DMS79 treated with DMSO at 0.1 percent for 48 hours (cell line): ENCODE data around the gene L1CAM.
A peak's percentile ranks its signal among the peaks of the same experiment; 100 is the strongest.

Experiments
- DNase-seq: peaks from one replicate; lab custom pipeline; 2025; lab: John Stamatoyannopoulos, UW

Gene L1CAM

DNA sequence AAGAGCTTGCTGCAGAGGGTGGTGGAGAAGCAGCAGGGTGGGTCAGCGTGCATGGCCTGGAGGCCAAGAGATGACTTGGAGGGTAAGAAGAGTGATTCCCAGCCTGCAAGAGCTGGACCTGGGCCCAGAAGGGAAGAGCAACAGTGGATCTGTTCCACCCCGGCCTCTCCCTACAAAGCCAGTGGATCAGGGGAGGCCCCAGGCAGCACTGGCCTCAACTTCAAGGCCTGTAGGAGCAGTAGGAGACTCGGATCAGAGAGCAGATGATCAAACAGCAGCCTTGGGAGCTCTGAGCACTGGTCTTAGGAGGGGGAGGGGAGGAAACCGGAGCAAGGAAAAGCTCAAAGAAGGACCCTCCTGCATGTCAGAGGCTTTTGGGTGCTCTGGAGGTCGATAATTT is 7.6 kb downstream of the L1CAM start:
- DNase-seq = no peak

DNA sequence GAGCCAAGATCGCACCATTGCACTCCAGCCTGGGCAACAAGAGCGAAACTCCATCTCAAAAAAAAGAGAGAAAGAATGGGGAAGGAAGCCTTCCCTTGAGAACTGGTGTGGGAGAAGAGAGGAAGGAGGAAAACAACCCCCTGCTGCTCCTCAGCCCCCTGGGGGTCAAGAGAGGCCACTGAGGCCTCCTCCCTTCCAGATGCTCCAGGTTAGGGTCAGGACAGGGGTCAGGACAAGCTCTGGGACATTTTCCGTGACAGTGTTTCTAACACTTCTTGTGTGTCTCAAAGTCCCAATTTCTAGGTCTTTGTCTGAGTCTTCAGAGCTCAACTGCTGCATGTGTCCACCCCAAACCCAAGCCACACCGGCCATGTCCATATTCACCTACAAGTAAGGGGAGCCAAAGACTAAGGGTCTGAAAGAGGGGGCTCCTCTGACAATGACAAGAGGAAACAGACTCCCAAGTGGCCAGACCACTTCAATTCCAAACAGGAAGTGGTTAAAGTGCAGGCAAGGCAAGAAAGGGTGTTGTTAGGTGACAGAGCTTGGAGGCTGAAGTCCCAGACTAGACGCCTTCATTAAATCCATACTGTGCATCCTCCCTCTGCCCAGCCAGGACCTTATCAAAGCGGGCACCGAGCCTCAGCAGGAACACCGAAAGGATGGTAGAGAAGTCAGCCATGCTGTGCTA is 8.3 kb downstream of the L1CAM start:
- no peak for DNase-seq

DNA sequence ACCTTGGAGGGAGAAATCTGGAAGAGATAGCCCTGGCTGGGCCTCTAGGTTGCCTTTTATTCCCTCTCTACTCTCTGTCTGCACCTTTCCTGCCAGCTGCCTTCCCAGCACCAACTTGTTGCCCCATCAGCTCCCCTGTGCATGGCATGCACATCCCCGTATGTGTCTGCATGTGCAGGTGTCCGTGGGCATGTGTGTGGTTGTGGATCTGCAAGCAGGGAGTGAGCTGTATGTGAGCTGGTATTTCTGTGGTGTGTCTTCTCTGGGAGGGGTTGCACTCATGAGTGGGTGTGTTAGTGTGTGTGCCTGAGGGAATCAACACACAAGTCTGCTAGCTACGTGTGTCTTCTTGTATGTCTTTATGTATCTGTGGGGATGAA is 9.9 kb downstream of the L1CAM start:
- no peak for DNase-seq

DNA sequence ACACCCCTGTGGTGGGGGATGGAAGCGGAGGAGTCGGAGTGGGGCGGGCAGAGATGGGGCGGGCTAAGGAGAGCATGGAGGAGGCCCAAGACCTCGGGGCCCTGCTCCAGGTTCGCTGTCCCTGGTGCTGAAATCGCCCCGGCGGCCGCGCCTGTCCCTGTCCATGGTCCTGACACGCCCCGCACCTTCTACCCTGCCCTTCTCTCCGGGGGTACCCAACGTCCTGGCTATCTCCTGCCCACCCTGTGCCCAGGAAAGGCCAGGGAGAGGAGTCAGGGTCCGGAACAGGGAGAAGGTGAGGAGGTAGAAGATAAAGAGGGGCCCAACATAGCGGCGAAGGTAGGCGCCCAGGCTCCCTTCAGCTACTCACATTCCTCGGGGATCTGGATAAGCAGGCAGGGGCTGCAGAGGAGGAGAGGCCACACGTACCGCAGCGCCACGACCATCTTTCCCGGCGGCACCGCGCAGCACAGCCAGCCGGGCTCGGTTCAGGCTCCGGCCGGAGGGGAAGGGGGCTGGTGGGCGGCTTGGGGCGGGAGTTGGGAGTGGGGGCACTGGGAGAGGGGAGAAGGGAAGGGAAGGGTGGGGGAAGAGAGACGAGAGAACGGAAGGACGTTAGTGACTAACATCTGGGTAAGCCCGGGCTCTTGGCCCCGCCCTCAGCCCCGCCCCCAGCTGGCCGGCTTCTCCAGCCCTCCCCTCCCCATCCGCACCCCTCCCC is 10.4 kb downstream of the L1CAM start:
- peak; percentile 12 for DNase-seq

DNA sequence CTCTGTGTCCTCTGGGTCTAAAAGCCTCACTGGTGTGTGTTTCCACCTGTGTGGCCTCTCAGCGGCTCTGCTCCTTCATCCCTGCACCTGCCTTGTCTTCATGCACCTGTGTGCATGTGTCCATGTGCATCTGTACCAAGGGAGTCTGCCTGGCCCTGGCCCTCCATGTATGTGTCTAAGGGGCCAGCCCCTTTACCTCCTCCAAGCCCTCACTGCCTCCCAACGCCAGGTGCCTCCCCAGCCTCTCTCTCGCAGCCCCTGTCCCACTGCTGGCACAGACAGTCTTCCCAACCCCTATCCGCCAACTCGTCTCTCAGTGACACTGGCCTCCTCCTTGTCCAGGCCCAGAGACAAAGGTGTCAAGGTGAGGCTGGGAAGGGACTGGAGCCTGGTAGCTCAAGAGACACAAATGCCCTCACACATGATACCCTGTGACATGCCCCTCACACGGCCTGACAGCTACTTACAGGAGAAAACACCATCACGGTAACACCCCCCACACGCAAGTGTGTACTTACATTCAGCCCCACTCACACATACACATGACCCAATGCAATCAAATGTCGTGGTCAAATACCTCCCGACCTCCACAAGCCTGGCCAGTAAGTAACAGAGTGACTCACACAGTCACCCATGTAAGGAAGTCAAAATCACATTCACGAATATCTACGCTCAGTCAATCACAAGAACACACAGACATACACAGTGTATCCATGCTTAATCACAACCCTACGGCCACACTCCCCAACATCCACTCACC is 11.4 kb downstream of the L1CAM start:
- no peak for DNase-seq

DNA sequence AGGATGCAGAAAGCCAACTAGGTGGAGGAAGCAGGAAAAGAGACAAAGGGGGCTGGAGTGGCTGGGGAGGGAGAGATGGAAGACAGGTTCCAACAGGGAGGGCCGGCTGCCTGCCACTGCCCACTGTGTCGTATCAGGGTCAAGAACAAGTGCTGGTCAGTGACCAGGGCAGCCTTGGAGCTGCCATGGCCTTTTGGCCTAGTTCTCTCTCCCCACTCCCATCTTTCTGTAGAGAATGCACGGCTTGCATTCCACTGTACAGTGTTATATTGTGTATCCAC is 11.9 kb downstream of the L1CAM start:
- no peak for DNase-seq

DNA sequence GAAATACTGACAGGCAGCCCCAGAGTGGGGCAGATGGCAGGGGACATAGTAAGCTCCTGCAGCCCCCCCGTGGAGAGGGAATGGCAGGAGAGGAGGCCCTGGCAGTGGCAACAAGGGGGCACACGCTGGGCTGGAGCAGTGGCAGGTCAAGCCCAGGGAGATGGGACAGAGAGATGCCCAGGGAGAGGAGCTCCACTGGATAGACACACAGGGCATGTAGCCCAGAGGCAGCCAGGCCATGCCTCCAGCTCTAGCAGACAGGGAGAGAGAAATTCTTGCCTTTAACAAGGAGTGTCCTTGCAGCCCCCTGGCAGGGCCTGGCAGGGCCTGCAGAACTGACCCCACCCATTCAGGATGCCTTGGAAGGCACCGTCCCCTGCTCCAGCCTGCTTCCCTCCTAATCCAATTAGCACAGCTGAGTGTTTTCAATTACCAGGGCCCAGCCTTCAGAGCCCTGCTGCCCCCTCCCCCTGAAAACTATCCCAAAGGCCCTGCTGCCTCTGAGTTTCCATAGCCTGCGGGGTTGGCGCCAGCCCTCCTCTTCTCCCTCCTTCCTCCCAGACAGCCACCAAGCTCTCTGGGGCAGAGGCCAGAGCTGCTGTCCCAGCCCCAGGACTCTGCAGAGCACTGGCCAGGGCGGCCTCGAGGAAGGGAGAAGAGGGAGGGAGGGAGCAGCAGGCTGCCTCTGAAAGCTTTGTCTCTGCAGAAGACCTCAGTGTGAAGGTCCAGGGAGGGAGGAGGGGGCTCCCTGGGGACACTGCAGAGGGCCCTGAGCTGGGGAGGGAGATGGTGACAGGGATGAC is 12.5 kb downstream of the L1CAM start:
- no peak for DNase-seq

DNA sequence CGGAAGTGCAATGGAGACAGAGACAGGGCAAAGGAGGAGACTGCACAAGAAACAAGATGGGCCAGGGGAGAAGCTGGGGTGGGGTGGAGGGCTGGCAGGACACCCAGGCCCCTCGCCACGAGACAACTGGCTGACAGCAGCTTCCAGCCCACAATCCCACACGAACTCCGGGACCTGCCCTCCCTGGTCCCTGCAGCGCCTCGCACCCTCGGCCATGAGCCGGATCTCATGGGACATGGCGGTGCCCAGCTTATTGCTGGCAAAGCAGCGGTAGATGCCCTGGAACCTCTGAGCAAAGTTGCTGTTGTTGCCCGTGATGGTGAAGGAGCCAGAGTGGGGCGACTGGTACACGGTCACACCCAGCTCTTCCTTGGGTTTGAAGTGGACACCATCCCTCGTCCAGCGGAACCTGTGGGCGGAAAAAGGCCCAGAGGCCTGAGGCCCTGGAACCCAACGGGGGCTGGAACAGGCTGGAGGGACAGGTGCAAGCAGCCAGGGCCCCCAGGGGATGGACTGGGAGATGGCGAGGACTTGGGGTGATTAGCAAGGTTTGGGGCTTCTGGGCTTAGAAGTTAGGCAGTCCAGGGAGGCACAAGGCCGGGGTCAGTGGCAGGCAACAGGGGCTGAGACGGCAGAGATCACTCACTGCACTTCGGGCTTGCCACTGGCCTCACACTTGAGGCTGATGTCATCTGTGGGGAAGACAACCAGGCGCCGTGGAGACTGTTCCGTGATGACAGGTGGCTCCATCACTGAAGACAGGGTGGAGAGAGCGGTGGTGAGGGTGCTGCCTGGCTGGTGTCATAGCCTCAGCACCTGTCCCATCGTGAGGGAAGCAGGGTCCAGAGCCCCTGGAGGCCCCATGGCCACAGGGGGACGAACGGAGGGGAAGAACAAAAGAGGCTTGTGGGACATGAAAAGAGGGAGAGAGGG is 13.8 kb downstream of the L1CAM start:
- DNase-seq = no peak

DNA sequence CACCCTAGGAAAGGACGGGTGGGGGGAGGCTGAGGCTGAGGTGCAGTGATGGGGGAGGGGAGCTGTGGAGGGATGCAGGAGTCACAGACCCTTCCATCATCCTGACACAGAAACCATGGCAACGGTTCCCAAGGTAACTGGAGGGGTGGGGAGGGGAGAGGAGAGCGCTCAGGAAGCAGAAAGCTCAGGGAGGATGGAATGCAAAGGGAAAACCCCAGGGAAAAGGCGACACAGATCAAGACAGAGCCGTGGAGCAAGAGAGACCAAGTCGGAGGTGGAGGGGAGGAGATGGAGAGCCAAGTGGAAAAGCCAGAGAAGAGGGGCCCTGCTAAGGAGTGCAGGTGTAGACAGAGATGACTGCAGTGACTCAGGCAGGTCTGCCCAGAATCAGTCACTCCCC is 14.5 kb downstream of the L1CAM start:
- no peak for DNase-seq

DNA sequence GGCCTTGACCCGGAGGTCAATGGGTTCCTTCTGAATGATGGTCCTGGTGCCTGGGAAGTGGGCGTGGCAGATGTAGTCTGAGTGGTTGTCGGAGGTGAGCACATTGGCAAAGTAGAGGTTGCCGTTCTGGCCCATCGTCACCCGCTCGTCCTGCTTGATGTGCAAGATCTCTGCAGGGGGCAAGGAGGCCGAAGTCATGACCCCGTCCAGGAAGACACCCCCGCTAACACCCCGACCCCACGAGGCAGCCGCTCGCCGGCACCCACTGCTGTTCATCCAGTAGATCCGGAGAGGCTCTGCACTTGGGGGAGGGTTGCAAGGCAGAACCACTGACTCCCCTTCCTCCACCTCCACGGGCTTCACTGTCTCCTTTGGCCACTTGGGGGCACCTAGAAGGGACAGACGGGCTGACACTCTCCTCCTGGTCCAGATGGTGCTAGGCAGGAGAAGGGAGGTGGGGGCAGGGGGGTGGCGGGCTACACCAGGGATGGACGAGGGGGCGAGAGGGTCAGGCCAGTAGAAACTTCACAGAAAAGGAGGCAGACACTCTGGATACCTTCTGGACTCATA is 15.1 kb downstream of the L1CAM start:
- no peak for DNase-seq

DNA sequence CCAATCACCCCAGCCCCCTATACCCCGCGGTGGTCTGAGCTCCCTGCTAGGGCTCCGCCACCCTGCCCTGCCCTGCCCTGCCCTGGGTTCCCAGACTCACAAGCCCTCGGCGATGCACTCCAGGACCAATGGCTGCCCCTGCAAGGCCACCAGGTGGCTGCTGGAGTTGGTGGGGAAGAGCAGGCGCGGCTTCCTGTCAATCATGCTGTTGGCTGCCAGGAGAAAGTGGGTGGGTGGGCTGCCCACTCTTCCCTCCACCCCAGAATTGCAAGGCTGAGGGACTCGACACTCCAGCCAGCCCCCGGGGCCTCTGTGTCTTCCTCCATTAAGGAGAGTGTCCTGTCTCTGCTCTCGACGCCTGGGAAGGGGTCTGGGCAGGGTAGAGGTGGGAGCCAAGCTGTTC is 15.7 kb downstream of the L1CAM start:
- DNase-seq = no peak

DNA sequence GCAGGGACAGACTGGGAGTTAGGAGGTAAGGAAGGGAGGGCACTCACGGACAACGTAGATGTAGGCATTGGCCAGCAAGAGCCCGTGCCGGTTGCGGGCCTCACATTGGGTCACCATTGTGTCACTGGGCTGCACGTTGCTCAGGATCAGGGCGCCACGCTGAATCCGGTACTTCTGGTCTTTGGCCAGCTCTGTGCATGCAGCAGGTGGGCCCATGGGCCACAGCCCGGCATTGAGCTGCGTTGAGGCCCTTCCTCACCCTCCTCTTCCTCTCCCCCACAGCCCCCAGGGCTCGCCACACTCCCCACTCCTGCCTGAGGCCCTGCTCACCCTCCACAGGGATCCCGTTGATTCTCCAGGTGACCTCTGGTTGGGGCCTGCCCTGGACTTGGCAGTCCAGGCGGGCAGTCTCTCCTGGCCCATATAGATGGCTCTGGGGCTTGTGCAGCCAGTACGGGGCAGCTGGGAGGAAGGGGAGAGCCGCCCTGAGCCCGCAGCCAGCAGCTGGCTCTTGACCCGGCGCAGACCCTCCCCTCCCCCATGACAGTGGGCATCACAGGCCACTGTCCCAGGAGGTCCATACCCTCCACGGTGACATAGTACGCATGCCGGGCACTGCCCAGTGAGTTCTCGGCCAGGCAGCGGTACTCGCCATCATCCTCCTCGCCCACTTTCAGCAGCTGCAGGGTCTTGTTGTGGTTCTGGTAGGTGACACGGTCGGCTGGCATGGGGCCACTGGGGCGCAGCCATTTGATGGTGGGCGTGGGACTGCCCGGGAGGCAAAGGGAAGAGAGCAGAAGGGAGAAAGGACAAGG is 16.3 kb downstream of the L1CAM start:
- no peak for DNase-seq

DNA sequence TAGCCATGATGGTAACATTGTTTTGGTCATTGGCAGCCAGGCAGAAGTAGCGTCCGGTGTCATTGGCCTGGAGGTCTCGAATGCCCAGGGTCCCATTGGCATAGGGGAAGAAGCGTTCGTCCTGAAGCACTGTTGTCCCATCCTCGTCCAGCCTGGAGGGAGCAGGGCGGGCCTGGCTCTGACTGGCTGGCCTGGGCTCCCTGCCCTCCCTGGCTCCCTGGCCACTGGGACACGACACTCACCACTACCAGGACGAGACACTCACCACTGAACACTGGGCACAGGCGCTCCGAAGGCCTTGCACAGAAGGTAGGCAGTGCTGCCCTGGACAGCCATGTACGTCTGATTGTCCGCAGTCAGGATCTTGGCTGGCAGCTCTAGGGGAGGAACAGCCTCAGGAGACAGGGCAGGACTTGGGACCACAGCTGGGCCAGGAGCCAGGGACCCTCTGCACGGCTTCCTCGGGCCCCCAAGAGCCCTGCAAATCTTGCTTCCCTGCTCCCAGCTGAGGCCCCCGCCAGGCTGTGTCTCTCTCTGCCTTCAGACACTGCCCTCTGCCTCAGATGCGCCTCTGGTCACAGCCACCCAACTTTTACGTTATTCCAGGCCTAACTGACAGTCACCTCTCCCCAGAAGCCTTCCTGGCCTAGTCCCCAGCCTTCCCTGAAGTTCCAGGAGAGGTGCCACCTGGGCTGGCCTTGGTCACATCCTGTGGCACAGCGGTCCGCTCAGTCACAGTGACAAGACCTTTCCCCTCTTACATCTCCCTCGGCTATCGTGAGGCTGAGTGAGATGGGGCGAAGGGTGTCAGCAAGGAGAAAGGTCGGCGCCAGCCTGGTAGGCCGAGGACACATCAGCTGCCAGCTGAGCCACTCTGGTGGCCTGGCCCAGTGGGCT is 17.1 kb downstream of the L1CAM start:
- no peak for DNase-seq

DNA sequence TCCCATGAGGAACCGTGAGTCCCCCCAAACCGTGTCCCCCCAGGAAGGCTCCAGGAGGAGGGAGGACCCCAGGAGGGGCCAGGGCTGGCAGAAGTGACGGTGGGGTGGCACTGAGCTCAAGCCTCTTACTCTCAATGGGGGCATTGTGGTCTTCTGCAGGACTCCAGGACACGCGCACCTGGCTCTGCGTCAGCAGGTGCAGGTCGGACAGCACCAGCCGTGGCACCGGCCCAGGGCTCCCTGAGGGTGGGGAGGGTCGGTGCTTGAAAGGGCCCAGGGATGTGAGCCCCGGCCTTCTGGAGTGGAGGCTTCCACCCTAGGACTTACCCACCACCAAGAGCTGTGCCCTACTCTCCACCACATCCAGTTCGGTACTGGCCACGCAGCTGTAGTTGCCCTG is 18.3 kb downstream of the L1CAM start:
- no peak for DNase-seq

DNA sequence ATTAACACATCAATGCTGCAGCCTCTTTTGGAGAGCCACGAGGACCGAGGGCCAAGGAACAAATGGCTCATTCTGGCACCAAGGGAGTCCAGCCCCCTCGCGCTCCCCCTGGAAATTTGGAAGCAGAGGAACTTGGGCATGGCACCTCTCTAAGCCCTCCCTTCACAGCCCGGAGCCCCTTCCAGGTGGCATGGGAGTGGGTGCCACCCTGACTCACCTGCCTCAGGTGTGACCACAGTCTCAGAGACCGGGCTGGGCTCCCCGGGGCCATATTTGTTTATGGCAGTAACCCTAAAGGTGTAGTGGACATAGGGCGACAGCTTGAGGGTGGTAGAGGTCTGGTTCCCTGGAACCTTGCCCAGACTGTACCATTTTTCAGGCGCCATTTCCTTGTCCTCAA is 18.8 kb downstream of the L1CAM start:
- no peak for DNase-seq

DNA sequence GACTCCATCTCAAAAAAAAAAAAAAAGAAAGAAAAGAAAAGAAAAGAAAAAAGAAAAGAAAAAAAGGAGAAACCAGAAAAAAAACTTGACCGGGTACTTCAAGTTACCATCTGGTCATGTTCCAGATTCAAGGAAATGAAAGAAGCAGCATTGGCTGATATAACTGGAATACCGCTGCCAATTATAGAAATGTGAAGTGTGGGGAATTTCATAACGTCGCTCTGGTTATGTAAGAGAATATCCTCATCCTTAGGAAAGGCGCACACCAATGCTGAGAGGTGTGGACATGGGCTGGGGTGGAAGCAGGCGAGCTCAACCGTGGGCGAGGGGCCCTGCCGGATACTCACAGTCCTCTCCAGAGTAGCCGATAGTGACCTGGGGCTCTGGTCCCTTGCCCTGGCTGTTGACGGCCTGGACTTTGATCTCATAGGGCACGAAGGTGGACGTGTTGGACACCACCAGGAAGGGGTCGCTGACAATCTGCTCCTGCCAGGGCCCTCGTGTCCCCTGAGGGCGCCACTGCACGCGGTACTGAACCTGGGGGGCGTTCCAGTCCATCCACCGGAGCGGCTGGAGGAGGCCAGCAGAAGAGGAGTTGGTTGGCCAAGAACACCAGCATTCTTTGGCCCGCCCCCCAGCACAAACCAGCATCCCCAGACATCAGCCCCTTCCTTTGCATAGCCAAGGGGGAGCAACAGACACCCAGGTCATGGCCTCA is 19.5 kb downstream of the L1CAM start:
- no peak for DNase-seq

DNA sequence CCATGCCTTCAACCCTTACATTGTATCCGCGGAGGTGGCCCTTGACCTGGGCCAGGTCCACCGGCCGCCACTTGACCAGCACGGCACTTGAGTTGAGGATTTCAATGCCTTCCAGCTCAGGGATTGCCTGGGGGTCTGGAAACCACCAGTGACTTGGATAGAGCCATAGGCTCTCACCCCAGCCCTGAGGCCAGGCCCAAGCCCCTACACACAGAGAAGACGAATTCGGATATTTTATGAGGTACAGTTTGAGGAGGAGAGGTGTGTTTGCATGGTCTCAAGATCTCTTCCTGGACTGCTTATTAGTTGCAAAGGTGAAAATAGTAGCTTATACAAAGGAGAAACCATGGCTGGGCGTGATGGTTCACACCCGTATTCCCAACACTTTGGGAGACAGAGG is 20.3 kb downstream of the L1CAM start:
- DNase-seq = no peak

DNA sequence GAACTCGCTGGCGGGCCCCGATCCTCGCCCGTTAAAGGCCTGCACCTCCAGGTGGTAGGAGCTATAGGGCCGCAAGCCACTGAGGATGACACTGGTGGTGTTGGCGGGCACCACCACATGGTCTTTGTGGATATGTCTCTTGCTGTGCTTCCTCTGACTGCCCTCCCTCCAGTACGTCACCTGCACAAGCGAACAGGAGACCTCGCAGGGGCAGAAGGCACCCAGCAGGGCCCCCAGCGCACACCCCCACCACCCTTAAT is 20.7 kb downstream of the L1CAM start:
- DNase-seq = no peak
